DMS53 treated with DMSO at 0.1 percent for 48 hours (cell line): ENCODE data around the gene FAAH2.
A peak's percentile ranks its signal among the peaks of the same experiment; 100 is the strongest.
"Not testable (repeated sequence)": the region's sequence is repeated elsewhere in the genome, so short reads cannot be mapped to it uniquely, and the experiment has no call there.

ENCODE experiments used
- DNase-seq: peaks from one replicate; lab custom pipeline; 2025; ENCODE audit not compliant: unreplicated experiment; lab: John Stamatoyannopoulos, UW

Gene FAAH2

GRCh38 chrX:57379296-57379695, 92.8 kb downstream of the FAAH2 start:
- no peak for DNase-seq

GRCh38 chrX:57380026-57380796, 93.7 kb downstream of the FAAH2 start:
- DNase-seq, result no peak

- DNase-seq, result not testable (repeated sequence)
Observed at GRCh38 chrX:57394162-57394561, 107.7 kb downstream of the FAAH2 start.

- DNase-seq, result not testable (repeated sequence)
Observed at GRCh38 chrX:57403191-57403590, 116.7 kb downstream of the FAAH2 start.

GRCh38 chrX:57406149-57406548, 119.6 kb downstream of the FAAH2 start:
- no peak for DNase-seq

GRCh38 chrX:57417827-57418226, 131.3 kb downstream of the FAAH2 start:
- DNase-seq, result no peak

GRCh38 chrX:57422289-57422688, 135.8 kb downstream of the FAAH2 start:
- no peak for DNase-seq

GRCh38 chrX:57422790-57423189, 136.3 kb downstream of the FAAH2 start:
- DNase-seq, result no peak

- DNase-seq, result no peak
Observed at GRCh38 chrX:57445076-57445475, 158.6 kb downstream of the FAAH2 start.

- no peak for DNase-seq
Observed at GRCh38 chrX:57445832-57446231, 159.3 kb downstream of the FAAH2 start.

- no peak for DNase-seq
Observed at GRCh38 chrX:57447856-57448255, 161.3 kb downstream of the FAAH2 start.

GRCh38 chrX:57451426-57452020, 165.0 kb downstream of the FAAH2 start:
- no peak for DNase-seq

GRCh38 chrX:57453901-57454300, 167.4 kb downstream of the FAAH2 start:
- DNase-seq, result peak; percentile 34

GRCh38 chrX:57481514-57481913, 195.0 kb downstream of the FAAH2 start:
- DNase-seq, result no peak

- no peak for DNase-seq
Observed at GRCh38 chrX:57516491-57516890, 230.0 kb downstream of the FAAH2 start.

- DNase-seq, result no peak
Observed at GRCh38 chrX:57519578-57520118, 233.1 kb downstream of the FAAH2 start.

- DNase-seq, result peak; percentile 26
Observed at GRCh38 chrX:57528670-57529255, 242.3 kb downstream of the FAAH2 start.
